GM11168 (cell line): ENCODE measurements around the gene PMAIP1.

Source experiments
- in situ Hi-C: fragments of 300-500 bp; cut with MboI; formaldehyde crosslinking; loops from one replicate; pipeline ENCODE4 v1.12.0; 2022; ENCODE audit warnings: low sequenced_read_pairs; ENCODE audit not compliant: unreplicated experiment

The PMAIP1 gene

DNA sequence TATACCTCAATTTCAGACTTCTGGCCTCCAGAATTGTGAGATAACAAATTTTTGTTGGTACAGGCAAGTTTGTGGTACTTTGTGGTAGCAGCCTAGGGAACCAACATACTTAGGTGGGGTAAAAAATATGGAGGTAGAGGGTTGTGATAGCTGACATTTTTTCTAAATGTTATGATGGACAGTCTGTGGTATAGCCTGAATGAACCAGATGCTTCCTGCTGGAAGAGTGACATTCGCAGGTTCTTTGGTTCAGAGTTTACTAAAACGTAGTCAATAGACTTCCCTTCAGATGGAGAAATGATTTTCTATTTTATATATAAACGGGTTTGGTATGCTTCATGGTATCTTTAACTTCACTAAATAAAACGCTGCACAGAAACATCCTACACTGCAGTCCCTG is 42.8 kb downstream of the PMAIP1 start:
- in situ Hi-C loops, result no loop called here

DNA sequence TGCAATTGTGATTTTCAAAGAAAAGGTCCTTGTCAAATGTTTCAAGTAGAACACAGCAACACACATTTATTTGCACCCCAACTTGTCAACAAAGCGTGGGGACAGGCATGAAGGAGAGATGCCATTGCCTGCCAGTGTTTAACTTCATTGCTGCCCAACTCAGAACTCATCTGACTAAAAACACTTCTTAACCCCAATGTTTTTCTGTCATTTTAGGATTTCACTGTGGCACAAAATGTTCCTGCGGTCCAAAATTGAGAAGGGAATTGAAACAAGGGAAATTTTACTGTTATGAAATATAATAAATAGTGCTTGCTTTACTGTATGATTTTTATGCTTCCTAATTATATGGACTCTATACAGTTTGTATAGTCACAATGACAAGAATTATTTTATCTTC is 45.7 kb downstream of the PMAIP1 start:
- in situ Hi-C loops, result no loop called here

DNA sequence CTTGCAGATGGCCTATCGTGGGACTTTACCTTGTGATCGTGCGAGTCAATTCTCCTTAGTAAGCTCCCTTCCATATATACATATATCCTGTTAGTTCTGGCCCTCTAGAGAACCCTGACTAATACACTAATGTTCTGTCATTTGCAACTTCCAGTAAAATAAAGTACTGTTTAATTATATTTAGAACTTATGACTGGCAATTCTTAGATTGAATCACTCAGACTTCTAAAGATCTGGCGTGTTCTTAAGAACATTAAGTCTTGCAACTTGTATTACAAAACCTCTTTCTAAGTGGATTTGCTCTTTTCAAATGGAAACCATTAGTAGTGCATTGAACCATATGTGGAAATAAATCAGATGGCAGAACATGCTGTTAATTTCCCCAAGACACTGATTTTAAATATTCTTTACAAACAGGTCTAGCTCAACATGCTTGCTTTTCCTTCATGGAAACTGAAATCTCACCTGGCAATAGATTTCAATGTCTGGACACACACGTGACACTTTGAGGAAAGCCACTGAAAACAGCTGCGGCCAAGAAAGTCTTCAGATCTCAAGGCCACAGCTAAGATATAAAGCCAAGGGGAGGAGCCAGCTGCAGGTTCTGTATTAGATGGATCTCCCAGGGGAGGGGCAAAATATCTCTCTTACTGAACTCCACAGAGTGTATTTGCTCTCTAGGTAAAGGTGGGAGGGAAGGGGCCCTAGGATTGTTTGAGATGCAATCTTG is 50.6 kb downstream of the PMAIP1 start:
- in situ Hi-C loops, result no loop called here

DNA sequence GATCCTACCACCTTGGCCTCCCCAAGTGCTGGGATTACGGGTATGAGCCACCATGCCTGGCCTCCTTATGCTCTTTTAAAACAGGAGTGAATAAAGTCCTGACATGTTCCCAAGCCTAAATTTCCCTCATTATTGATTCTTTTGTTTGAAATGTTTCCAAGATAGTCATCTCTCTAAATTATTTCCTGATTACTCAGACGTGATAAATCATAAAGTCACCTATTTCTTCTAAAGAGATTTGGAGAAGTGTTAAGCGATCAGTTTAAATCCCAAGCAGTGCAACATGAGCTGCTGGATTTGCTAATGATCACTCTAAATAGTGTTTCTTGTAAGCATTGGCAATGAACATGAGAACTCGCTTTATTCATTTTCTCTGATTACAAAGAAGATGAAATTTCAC is 51.8 kb downstream of the PMAIP1 start:
- in situ Hi-C loops, result no loop called here

DNA sequence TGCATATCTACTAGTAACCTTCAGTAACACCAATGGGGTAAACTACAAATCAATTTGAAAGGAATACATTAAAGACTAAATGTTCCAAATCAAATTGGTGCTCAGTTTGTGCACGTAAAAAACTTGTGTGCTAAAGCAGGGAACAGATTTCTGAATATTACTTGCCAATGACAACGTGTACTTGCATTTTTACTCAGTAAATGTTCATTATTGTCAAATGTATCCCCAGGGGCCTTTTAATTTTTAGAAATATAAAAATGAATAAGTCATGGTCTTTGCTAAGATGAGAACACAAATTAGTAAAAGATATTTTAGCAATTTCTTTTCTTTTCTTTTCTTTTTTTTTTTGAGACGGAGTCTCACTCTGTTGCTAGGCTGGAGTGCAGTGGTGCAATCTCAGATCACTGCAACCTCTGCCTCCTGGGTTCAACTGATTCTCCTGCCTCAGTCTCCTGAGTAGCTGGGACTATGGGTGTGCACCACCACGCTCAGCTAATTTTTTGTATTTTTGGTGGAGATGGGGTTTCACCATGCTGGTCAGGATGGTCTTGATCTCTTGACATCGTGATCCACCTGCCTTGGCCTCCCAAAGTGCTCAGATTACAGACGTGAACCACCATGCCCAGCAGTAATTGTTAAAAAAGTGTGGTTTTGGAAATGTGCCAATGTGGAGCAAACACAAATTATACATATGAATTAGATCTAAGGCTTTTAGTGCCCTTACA is 52.6 kb downstream of the PMAIP1 start:
- in situ Hi-C loops, result no loop called here
